Spleen (tissue), 11 donors: Measurements from ENCODE around the gene CCDC196. TPM values are rescaled to one million over a fixed set of nuclear protein-coding genes. Genes with fewer than 3 reads are reported as not detected.

Source experiments
- DNase-seq: peaks from one replicate; pipeline ENCODE4 v3.0.0-alpha.2; 2020
- H3K27ac ChIP-seq, 8 donors: fragments of 200-600 bp; sonication (generic) in 7 of 8; 1 replicate in 4 of 8; 2 replicates in 4 of 8; pipeline versions ENCODE4 v1.5.0 to v1.8.0; 2016 to 2021; ENCODE audit warnings: inconsistent platforms in 4 of 8, mild to moderate bottlenecking in 4 of 8, moderate library complexity in 1 of 8
- H3K27me3 ChIP-seq, 7 donors: fragments of 200-600 bp; sonication (generic) in 6 of 7; replicated peaks in 1 of 7; 1 replicate in 4 of 7; 2 replicates in 3 of 7; pipeline versions ENCODE4 v1.5.0 to v1.8.0; 2016 to 2021; ENCODE audit warnings: inconsistent platforms in 3 of 7, mild to moderate bottlenecking in 1 of 7
- H3K36me3 ChIP-seq, 6 donors: fragments of 200-600 bp; sonication (generic) in 5 of 6; 1 replicate in 4 of 6; 2 replicates in 2 of 6; pipeline versions ENCODE4 v1.5.0 to v1.8.0; 2016 to 2021; ENCODE audit warnings: inconsistent platforms in 2 of 6
- H3K4me1 ChIP-seq, 6 donors: fragments of 200-600 bp; sonication (generic) in 5 of 6; 1 replicate in 3 of 6; 2 replicates in 3 of 6; pipeline versions ENCODE4 v1.5.0 to v1.8.0; 2016 to 2021; ENCODE audit warnings: inconsistent platforms in 3 of 6
- H3K4me3 ChIP-seq, 8 donors: fragments of 200-600 bp; sonication (generic) in 7 of 8; 1 replicate in 4 of 8; 2 replicates in 4 of 8; pipeline versions ENCODE4 v1.5.0 to v1.8.0; 2016 to 2021; ENCODE audit warnings: inconsistent platforms in 4 of 8, mild to moderate bottlenecking in 4 of 8, moderate library complexity in 2 of 8
- H3K9me3 ChIP-seq, 8 donors: fragments of 200-600 bp; sonication (generic) in 7 of 8; 1 replicate in 4 of 8; 2 replicates in 4 of 8; pipeline versions ENCODE4 v1.5.0 to v1.8.0; 2016 to 2021; ENCODE audit warnings: inconsistent platforms in 4 of 8
- CTCF ChIP-seq, 11 experiments: fragments of 200-600 bp in 7 of 11; fragments of 450-650 bp in 4 of 11; sonication (generic) in 4 of 11; IDR thresholded peaks in 8 of 11; conservative IDR thresholded peaks in 3 of 11; 1 replicate in 7 of 11; 2 replicates in 4 of 11; pipeline versions ENCODE4 v1.4.0 to v1.8.0; 2016 to 2021; ENCODE audit warnings: antibody characterized with exemption in 11 of 11, inconsistent platforms in 4 of 11, mild to moderate bottlenecking in 1 of 11
- POLR2A ChIP-seq, 3 donors: fragments of 450-650 bp; IDR thresholded peaks; one replicate each; pipeline ENCODE4 v1.5.1; 2017; ENCODE audit warnings: antibody characterized with exemption in 3 of 3, mild to moderate bottlenecking in 1 of 3
- POLR2AphosphoS5 ChIP-seq, 3 donors: sonication (generic); formaldehyde crosslinking; IDR thresholded peaks; one replicate each; pipeline ENCODE4 v1.5.1; 2017; ENCODE audit warnings: antibody characterized with exemption in 3 of 3
- WGBS, 5 donors: extraction: QIAGEN DNeasy Blood & Tissue Kit in 3 of 5; methylation state at CpG; one replicate each; pipeline versions ENCODE4 v1.1.5 to v1.1.7; 2013 to 2018; 5-methylcytosine and 5-hydroxymethylcytosine counted together
- intact Hi-C: fragments of 100-400 bp; cut with DNase I; formaldehyde crosslinking; loops from one replicate; pipeline ENCODE4 v1.15.0; 2023; ENCODE audit warnings: low total_unique reads
- polyA plus RNA-seq, 3 donors: library from polyadenylated mRNA; stranded (reverse); fragments of 200-250 nt; gene quantifications; one replicate each; pipeline ENCODE4 v1.2.1, GENCODE V29; 2013
- total RNA-seq, 7 donors: library from RNA; depleted of rRNA in 3 of 7; stranded (reverse); fragments of >200 nt in 3 of 7; fragmentation: NEBNext Ultra II Directional in 4 of 7; extraction: Animal tissue kit (Norgen Biotek cat#: 25700) in 4 of 7; gene quantifications; one replicate each; pipeline versions ENCODE4 v1.1.0 to v1.2.1, GENCODE V29; 2016 to 2021
- donor health status: healthy with polysubstance abuse.
- donor health status: DM: no; HTN: no; CAD: no; lungs with moderate emphysema.
- donor health status: DM: no; HTN: no; CAD: no.
- donor health status: Bipolar disorder and iron deficiency.
- donor health status: healthy.
- donor health status: DM: no; HTN: no; CAD: no.
- donor health status: DM: yes; HTN: yes; CAD: no.

The CCDC196 gene
- total and polyA plus RNA-seq, 10 donors = not detected

- Histone ChIP-seq H3K9me3 (no peaks in the 10 kb centered on the region), H3K4me3 (no peak overlapping the region), H3K27me3 (no peaks in the 10 kb centered on the region), H3K4me1 (peaks cover 0 to 24% (median 5%) of the 10 kb centered on the region in 6 donors), H3K36me3 (no peaks in the 10 kb centered on the region), H3K27ac (no peak overlapping the region)
- intact Hi-C loops = loop anchor here (10.0 kb wide), 1 partner anchor 621 kb away; no protein-coding TSS in a partner anchor
- TF ChIP-seq POLR2AphosphoS5 (IDR thresholded peaks at IDR 0.05) = no peak
- no peak for TF ChIP-seq POLR2A (IDR thresholded peaks at IDR 0.05)
- no peak for TF ChIP-seq CTCF (IDR thresholded peaks at IDR 0.05 in 8 of 11, conservative IDR thresholded peaks at IDR 0.05 in 3 of 11)
- DNase-seq = no peak
Measured at GRCh38 chr14:66493750-66494149, 7.6 kb downstream of the CCDC196 start.

- 2 to 8% (median 4%) methylated on average over 4 of the region's 4 CpGs for WGBS, 5 donors
- DNase-seq = no peak
- Histone ChIP-seq H3K4me1 (peaks cover 0 to 24% (median 5%) of the 10 kb centered on the region in 6 donors), H3K4me3 (no peak overlapping the region), H3K27me3 (no peaks in the 10 kb centered on the region), H3K36me3 (no peaks in the 10 kb centered on the region), H3K9me3 (no peaks in the 10 kb centered on the region), H3K27ac (no peak overlapping the region)
- intact Hi-C loops = loop anchor here (10.0 kb wide), 1 partner anchor 619 kb away; no protein-coding TSS in a partner anchor
- TF ChIP-seq POLR2AphosphoS5 (IDR thresholded peaks at IDR 0.05) (no peak), CTCF (IDR thresholded peaks at IDR 0.05 in 8 of 11, conservative IDR thresholded peaks at IDR 0.05 in 3 of 11) (peak; percentile 11 to 70 (median 60))
Measured at GRCh38 chr14:66495218-66496098, 9.3 kb downstream of the CCDC196 start.

GRCh38 chr14:66496188-66496807, 10.1 kb downstream of the CCDC196 start:
- peaks cover 0 to 24% (median 5%) of the 10 kb centered on the region in 6 donors for H3K4me1 ChIP-seq
- no peaks in the 10 kb centered on the region for H3K9me3 ChIP-seq
- no peaks in the 10 kb centered on the region for H3K36me3 ChIP-seq
- intact Hi-C loops = loop anchor here (10.0 kb wide), 1 partner anchor 619 kb away; no protein-coding TSS in a partner anchor
- H3K27ac ChIP-seq = no peak overlapping the region
- no peak for TF ChIP-seq CTCF (IDR thresholded peaks at IDR 0.05 in 8 of 11, conservative IDR thresholded peaks at IDR 0.05 in 3 of 11)
- TF ChIP-seq POLR2AphosphoS5 (IDR thresholded peaks at IDR 0.05) = no peak
- no peak for TF ChIP-seq POLR2A (IDR thresholded peaks at IDR 0.05)
- H3K4me3 ChIP-seq = no peak overlapping the region
- no peaks in the 10 kb centered on the region for H3K27me3 ChIP-seq
- DNase-seq = no peak
- 83 to 91% (median 84%) methylated on average over 4 of the region's 4 CpGs for WGBS, 5 donors

GRCh38 chr14:66496911-66497310, 10.7 kb downstream of the CCDC196 start:
- Histone ChIP-seq H3K27ac (no peak overlapping the region), H3K27me3 (no peaks in the 10 kb centered on the region), H3K4me3 (no peak overlapping the region), H3K4me1 (peaks cover 0 to 24% (median 5%) of the 10 kb centered on the region in 6 donors), H3K36me3 (no peaks in the 10 kb centered on the region), H3K9me3 (no peaks in the 10 kb centered on the region)
- intact Hi-C loops = loop anchor here (10.0 kb wide), 1 partner anchor 618 kb away; no protein-coding TSS in a partner anchor
- WGBS, 5 donors = 36 to 64% (median 44%) methylated on average over 2 of the region's 2 CpGs
- no peak for DNase-seq
- TF ChIP-seq POLR2AphosphoS5 (IDR thresholded peaks at IDR 0.05) = no peak
- TF ChIP-seq POLR2A (IDR thresholded peaks at IDR 0.05) = no peak
- TF ChIP-seq CTCF (IDR thresholded peaks at IDR 0.05 in 8 of 11, conservative IDR thresholded peaks at IDR 0.05 in 3 of 11) = no peak
